ENCODE results near the gene NPR2. TPM values are rescaled to one million over a fixed set of nuclear protein-coding genes. Genes with fewer than 3 reads are reported as not detected.

The NPR2 gene
- polyA plus RNA-seq, 1 donor (not counting 4 experiments of a cell fraction or from before 2014, with no cell fraction given): 5.0 TPM

DNA sequence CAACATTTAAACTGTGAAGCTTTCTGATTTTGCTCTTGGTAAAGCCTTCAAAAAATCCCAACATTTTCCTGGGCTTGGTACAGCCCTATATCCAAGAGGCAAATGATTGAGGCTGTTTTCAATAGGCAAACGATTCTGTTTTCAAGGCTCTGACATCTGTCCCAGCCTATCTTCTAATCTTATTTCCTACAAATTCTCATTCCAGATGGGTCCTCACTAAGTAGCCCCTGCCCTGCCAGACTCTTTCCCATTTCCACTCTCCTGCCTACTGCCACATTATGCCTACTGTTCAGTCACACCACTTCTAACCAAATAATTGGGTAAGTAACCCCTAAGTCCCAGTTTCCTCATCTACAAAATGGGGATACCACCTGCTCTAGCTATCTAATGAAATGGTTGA is 45.8 kb upstream of the NPR2 start:
- FAIRE-seq: no peak

DNA sequence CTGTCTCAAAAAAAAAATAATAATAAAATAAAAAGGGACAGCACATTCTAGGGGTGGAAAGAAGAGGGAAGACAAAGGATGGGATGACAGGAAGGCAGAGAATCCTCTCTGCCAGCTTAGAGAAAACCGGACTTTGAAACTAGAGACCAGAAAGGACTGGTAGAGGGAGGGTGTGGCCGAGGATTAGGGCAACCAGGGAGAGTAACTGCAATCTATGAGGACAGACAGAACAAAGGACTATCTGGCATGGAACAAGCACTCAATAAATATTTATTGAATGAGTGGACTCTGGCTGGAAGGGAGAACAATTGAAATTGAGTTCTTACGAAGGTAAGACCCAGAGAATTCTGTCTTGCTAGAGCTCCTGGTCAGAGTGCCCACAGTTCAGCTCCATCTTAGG is 44.8 kb upstream of the NPR2 start:
- Histone ChIP-seq H3K9ac (ENCODE audit: control insufficient read depth, extremely low read depth, insufficient read depth, low read length) (no peak overlapping the region), H3K4me3 (ENCODE audit: control insufficient read depth in 2 of 3, extremely low read depth in 1 of 3, insufficient read depth in 2 of 3, low read depth in 1 of 3, low read length in 3 of 3) (peak overlapping the region; percentile 73 to 80 (median 80)), H3K9me1 (ENCODE audit: control insufficient read depth, extremely low read depth, insufficient read depth, low read length) (peaks cover 3% of the 10 kb centered on the region), H3K36me3 (ENCODE audit: control insufficient read depth in 2 of 2, extremely low read depth in 1 of 2, insufficient read depth in 2 of 2, low read length in 2 of 2) (peaks cover 19 to 29% of the 10 kb centered on the region in 2 experiments), H3K4me1 (ENCODE audit: control insufficient read depth, extremely low read depth, insufficient read depth, low read length) (peaks cover 24% of the 10 kb centered on the region), H2AFZ (ENCODE audit: control insufficient read depth, low read length) (no peak overlapping the region), H3K4me2 (ENCODE audit: control insufficient read depth, extremely low read depth, insufficient read depth, low read depth, low read length) (peak overlapping the region; percentile 89), H3K27ac (ENCODE audit: control insufficient read depth, insufficient read depth, low read length) (no peak overlapping the region), H4K20me1 (ENCODE audit: control insufficient read depth, extremely low read depth, insufficient read depth, low read length) (peaks cover 5% of the 10 kb centered on the region), H3K79me2 (ENCODE audit: control insufficient read depth, insufficient read depth, low read length) (peaks cover 43% of the 10 kb centered on the region), H3K27me3 (ENCODE audit: control insufficient read depth, extremely low read depth, insufficient read depth, low read length) (no peaks in the 10 kb centered on the region), H3K9me3 (ENCODE audit: control insufficient read depth, low read depth, low read length) (no peaks in the 10 kb centered on the region)
- dilution Hi-C loops (cut with MboI; ENCODE audit: extremely low pct_ligation_motif_present, low sequenced_read_pairs): no loop called here
- DNase-seq (ENCODE audit: low read depth, low spot score): no peak
- FAIRE-seq: no peak
- TF ChIP-seq CTCF (optimal IDR thresholded peaks at IDR 0.05 in 1 of 3, IDR thresholded peaks at IDR 0.05 in 1 of 3, conservative IDR thresholded peaks at IDR 0.05 in 1 of 3; ENCODE audit: extremely low read depth in 1 of 3, insufficient read depth in 2 of 3, low read length in 3 of 3): no peak
- no peak for TF ChIP-seq EZH2 (IDR thresholded peaks at IDR 0.05; ENCODE audit: low read length)

More for the DNA sequence above, 45.8 kb upstream of the NPR2 start:
- H3K27ac ChIP-seq (ENCODE audit: control insufficient read depth, insufficient read depth, low read length): no peak overlapping the region
- H3K27me3 ChIP-seq (ENCODE audit: control insufficient read depth, extremely low read depth, insufficient read depth, low read length): no peaks in the 10 kb centered on the region
- dilution Hi-C loops (cut with MboI; ENCODE audit: extremely low pct_ligation_motif_present, low sequenced_read_pairs): no loop called here
- no peak for DNase-seq (ENCODE audit: low read depth, low spot score)
- H3K9me3 ChIP-seq (ENCODE audit: control insufficient read depth, low read depth, low read length): no peaks in the 10 kb centered on the region
- peaks cover 43% of the 10 kb centered on the region for H3K79me2 ChIP-seq (ENCODE audit: control insufficient read depth, insufficient read depth, low read length)
- no peak overlapping the region for H2AFZ ChIP-seq (ENCODE audit: control insufficient read depth, low read length)
- H3K4me1 ChIP-seq (ENCODE audit: control insufficient read depth, extremely low read depth, insufficient read depth, low read length): peaks cover 24% of the 10 kb centered on the region
- H3K36me3 ChIP-seq (ENCODE audit: control insufficient read depth in 2 of 2, extremely low read depth in 1 of 2, insufficient read depth in 2 of 2, low read length in 2 of 2): peaks cover 15 to 27% of the 10 kb centered on the region in 2 experiments
- no peak overlapping the region for H3K9ac ChIP-seq (ENCODE audit: control insufficient read depth, extremely low read depth, insufficient read depth, low read length)
- H3K9me1 ChIP-seq (ENCODE audit: control insufficient read depth, extremely low read depth, insufficient read depth, low read length): peaks cover 3% of the 10 kb centered on the region
- no peak overlapping the region for H3K4me3 ChIP-seq (ENCODE audit: control insufficient read depth in 2 of 3, extremely low read depth in 1 of 3, insufficient read depth in 2 of 3, low read depth in 1 of 3, low read length in 3 of 3)
- TF ChIP-seq EZH2 (IDR thresholded peaks at IDR 0.05; ENCODE audit: low read length): no peak
- no peak for TF ChIP-seq CTCF (optimal IDR thresholded peaks at IDR 0.05 in 1 of 3, IDR thresholded peaks at IDR 0.05 in 1 of 3, conservative IDR thresholded peaks at IDR 0.05 in 1 of 3; ENCODE audit: extremely low read depth in 1 of 3, insufficient read depth in 2 of 3, low read length in 3 of 3)
- peaks cover 5% of the 10 kb centered on the region for H4K20me1 ChIP-seq (ENCODE audit: control insufficient read depth, extremely low read depth, insufficient read depth, low read length)
- H3K4me2 ChIP-seq (ENCODE audit: control insufficient read depth, extremely low read depth, insufficient read depth, low read depth, low read length): peak overlapping the region; percentile 58

Measured in keratinocyte (primary cell).